Measurements from ENCODE around the gene PMFBP1.

Gene PMFBP1

DNA sequence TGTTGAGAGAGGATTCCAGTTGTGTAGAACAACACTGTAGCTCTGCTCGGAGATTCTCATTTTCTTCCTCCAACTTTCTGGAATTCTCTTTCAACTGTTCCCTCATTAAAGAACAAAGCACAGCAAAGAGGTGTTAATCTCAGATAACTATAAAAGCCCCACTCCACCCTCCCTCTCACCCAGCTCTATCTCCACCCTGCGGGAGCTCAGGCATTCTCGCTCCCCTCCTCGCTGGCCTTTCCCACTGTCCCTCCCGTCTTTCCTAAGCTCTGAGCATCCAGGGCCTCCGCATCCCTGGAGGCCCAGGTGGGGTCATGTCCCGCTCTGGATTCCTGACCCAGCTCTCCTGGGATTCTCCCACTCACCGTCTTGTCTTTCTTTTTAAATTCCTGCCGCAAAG, 43.3 kb downstream of the PMFBP1 start:
- WGBS (ENCODE audit: extremely low coverage, insufficient coverage, insufficient read length), result no CpG with 5 or more reads among the region's 9 CpGs
- Histone ChIP-seq H4K8ac (ENCODE audit: low read depth, low read length) (no peak overlapping the region), H4K91ac (ENCODE audit: low read depth, low read length) (no peak overlapping the region)

DNA sequence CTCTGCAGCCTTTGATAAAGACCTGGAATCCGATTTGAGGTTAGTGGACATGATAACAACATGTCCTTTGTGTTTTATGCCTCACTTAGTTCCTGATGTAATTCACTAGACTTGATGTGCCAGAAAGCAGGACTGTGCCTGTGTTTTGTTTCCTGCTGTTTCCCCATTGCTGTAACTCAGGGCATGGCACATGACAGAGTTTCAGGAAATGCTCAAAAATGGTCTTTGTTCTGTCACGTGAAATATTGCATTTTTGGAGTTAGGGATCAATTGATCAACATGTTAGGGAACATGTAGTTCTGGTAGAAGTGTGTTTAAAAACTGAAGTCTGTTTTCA, 45.6 kb downstream of the PMFBP1 start:
- H3K36me3 ChIP-seq (ENCODE audit: control insufficient read depth in 1 of 2, insufficient read depth in 2 of 2, low read length in 2 of 2), result no peaks in the 10 kb centered on the region
- no CpG with 5 or more reads among the region's 2 CpGs for WGBS (ENCODE audit: extremely low coverage, insufficient coverage, insufficient read length)
- no peaks in the 10 kb centered on the region for H3K79me2 ChIP-seq (ENCODE audit: control insufficient read depth, insufficient read depth, low read length, poor library complexity)
- H4K91ac ChIP-seq (ENCODE audit: low read depth, low read length), result no peak overlapping the region
- H2BK5ac ChIP-seq (ENCODE audit: low read depth, low read length, poor library complexity), result no peak overlapping the region
- no peak overlapping the region for H2AK5ac ChIP-seq (ENCODE audit: low read length)
- no peak overlapping the region for H4K12ac ChIP-seq (ENCODE audit: low read depth, low read length)
- no peak overlapping the region for H4K8ac ChIP-seq (ENCODE audit: low read depth, low read length)
- no peak overlapping the region for H2BK120ac ChIP-seq (ENCODE audit: insufficient read depth, low read length, poor library complexity)
- no peak for DNase-seq
- H3K9me3 ChIP-seq (ENCODE audit: insufficient read depth, low read depth, low read length), result no peaks in the 10 kb centered on the region
- no peak overlapping the region for H3K9ac ChIP-seq (ENCODE audit: low read length)
- no peak overlapping the region for H2BK12ac ChIP-seq (ENCODE audit: low read length)
- H3K14ac ChIP-seq (ENCODE audit: low read length), result no peak overlapping the region
- H3K27me3 ChIP-seq (ENCODE audit: insufficient read depth, low read length), result no peaks in the 10 kb centered on the region
- no peak overlapping the region for H3K27ac ChIP-seq (ENCODE audit: low read depth, low read length)
- H3K18ac ChIP-seq (ENCODE audit: low read length), result no peak overlapping the region
- no peak overlapping the region for H2AFZ ChIP-seq (ENCODE audit: insufficient read depth, low read length, poor library complexity)
- no peaks in the 10 kb centered on the region for H3K79me1 ChIP-seq (ENCODE audit: low read length)
- H3K23ac ChIP-seq (ENCODE audit: low read length), result no peak overlapping the region
- H3K4me3 ChIP-seq (ENCODE audit: low read depth, low read length), result no peak overlapping the region
- no peak overlapping the region for H3K4ac ChIP-seq (ENCODE audit: low read depth, low read length)
- H3K4me2 ChIP-seq (ENCODE audit: low read length), result no peak overlapping the region
- H3K4me1 ChIP-seq (ENCODE audit: control insufficient read depth in 1 of 2, insufficient read depth in 2 of 2, low read length in 2 of 2), result no peaks in the 10 kb centered on the region

More for the DNA sequence above, 43.3 kb downstream of the PMFBP1 start:
- no peak for DNase-seq
- no peak overlapping the region for H3K9ac ChIP-seq (ENCODE audit: low read length)
- H3K4me3 ChIP-seq (ENCODE audit: low read depth, low read length), result no peak overlapping the region
- no peak overlapping the region for H3K27ac ChIP-seq (ENCODE audit: low read depth, low read length)
- no peak overlapping the region for H2AFZ ChIP-seq (ENCODE audit: insufficient read depth, low read length, poor library complexity)
- H3K27me3 ChIP-seq (ENCODE audit: insufficient read depth, low read length), result no peaks in the 10 kb centered on the region
- H2BK120ac ChIP-seq (ENCODE audit: insufficient read depth, low read length, poor library complexity), result no peak overlapping the region
- H3K4ac ChIP-seq (ENCODE audit: low read depth, low read length), result no peak overlapping the region
- no peak overlapping the region for H3K23ac ChIP-seq (ENCODE audit: low read length)
- no peak overlapping the region for H3K18ac ChIP-seq (ENCODE audit: low read length)
- no peak overlapping the region for H3K4me2 ChIP-seq (ENCODE audit: low read length)
- no peak overlapping the region for H2BK12ac ChIP-seq (ENCODE audit: low read length)
- no peaks in the 10 kb centered on the region for H3K4me1 ChIP-seq (ENCODE audit: control insufficient read depth in 1 of 2, insufficient read depth in 2 of 2, low read length in 2 of 2)
- H2BK5ac ChIP-seq (ENCODE audit: low read depth, low read length, poor library complexity), result no peak overlapping the region
- H3K36me3 ChIP-seq (ENCODE audit: control insufficient read depth in 1 of 2, insufficient read depth in 2 of 2, low read length in 2 of 2), result no peaks in the 10 kb centered on the region
- H3K79me2 ChIP-seq (ENCODE audit: control insufficient read depth, insufficient read depth, low read length, poor library complexity), result no peaks in the 10 kb centered on the region
- H3K79me1 ChIP-seq (ENCODE audit: low read length), result no peaks in the 10 kb centered on the region
- no peak overlapping the region for H4K12ac ChIP-seq (ENCODE audit: low read depth, low read length)
- no peak overlapping the region for H3K14ac ChIP-seq (ENCODE audit: low read length)
- H2AK5ac ChIP-seq (ENCODE audit: low read length), result no peak overlapping the region
- H3K9me3 ChIP-seq (ENCODE audit: insufficient read depth, low read depth, low read length), result no peaks in the 10 kb centered on the region

DNA sequence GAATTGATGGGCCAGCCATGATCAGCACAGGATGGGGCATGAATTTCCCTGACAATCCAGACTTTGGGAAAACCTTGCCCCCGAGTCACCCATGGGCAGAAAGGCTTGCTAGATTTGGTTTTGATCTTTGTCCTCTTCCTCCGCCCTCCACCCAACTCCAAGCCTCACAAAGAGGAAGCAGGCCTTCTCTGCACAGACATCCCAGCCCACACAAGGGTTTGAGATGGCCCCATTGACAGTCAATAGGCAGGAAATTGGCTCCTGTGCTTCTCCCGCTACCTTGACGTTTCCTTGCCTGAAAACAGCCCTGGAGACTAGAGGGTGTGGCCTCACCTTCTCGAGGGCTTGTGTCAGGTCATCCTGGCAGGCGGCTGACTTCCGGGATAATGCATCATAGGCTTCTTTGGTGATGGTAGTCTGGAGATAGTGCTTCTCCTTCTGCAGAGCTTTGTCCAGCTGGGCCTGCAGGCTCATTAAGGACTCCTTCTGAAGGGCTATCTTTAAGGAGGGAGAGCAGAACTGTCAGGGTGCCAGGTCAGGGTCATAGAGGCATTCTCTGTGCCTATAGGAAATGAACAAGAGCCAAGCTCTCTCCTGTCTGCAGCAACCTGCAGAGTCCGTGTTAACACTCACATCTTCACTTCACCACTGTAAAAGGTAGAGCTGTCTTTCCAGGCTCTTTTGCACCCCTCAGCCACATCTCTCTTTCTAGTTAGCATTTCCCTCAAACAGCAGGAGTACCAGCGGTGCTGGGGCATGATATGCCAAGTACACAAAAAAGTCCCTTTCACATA, 46.1 kb downstream of the PMFBP1 start:
- H2AFZ ChIP-seq (ENCODE audit: insufficient read depth, low read length, poor library complexity), result no peak overlapping the region
- DNase-seq, result peak in 1 of 2 donors; percentile 6
- H3K4me1 ChIP-seq (ENCODE audit: control insufficient read depth in 1 of 2, insufficient read depth in 2 of 2, low read length in 2 of 2), result no peaks in the 10 kb centered on the region
- no peak overlapping the region for H2BK120ac ChIP-seq (ENCODE audit: insufficient read depth, low read length, poor library complexity)
- H2BK12ac ChIP-seq (ENCODE audit: low read length), result no peak overlapping the region
- H3K9me3 ChIP-seq (ENCODE audit: insufficient read depth, low read depth, low read length), result no peaks in the 10 kb centered on the region
- no peak overlapping the region for H3K4ac ChIP-seq (ENCODE audit: low read depth, low read length)
- H2BK5ac ChIP-seq (ENCODE audit: low read depth, low read length, poor library complexity), result no peak overlapping the region
- no peaks in the 10 kb centered on the region for H3K79me2 ChIP-seq (ENCODE audit: control insufficient read depth, insufficient read depth, low read length, poor library complexity)
- H3K4me3 ChIP-seq (ENCODE audit: low read depth, low read length), result no peak overlapping the region
- no CpG with 5 or more reads among the region's 9 CpGs for WGBS (ENCODE audit: extremely low coverage, insufficient coverage, insufficient read length)
- H4K91ac ChIP-seq (ENCODE audit: low read depth, low read length), result no peak overlapping the region
- no peak overlapping the region for H3K4me2 ChIP-seq (ENCODE audit: low read length)
- H3K9ac ChIP-seq (ENCODE audit: low read length), result no peak overlapping the region
- H3K23ac ChIP-seq (ENCODE audit: low read length), result no peak overlapping the region
- H3K27me3 ChIP-seq (ENCODE audit: insufficient read depth, low read length), result no peaks in the 10 kb centered on the region
- H3K27ac ChIP-seq (ENCODE audit: low read depth, low read length), result no peak overlapping the region
- no peak overlapping the region for H3K14ac ChIP-seq (ENCODE audit: low read length)
- H3K79me1 ChIP-seq (ENCODE audit: low read length), result no peaks in the 10 kb centered on the region
- H2AK5ac ChIP-seq (ENCODE audit: low read length), result no peak overlapping the region
- H3K18ac ChIP-seq (ENCODE audit: low read length), result no peak overlapping the region
- no peaks in the 10 kb centered on the region for H3K36me3 ChIP-seq (ENCODE audit: control insufficient read depth in 1 of 2, insufficient read depth in 2 of 2, low read length in 2 of 2)
- H4K12ac ChIP-seq (ENCODE audit: low read depth, low read length), result no peak overlapping the region
- H4K8ac ChIP-seq (ENCODE audit: low read depth, low read length), result no peak overlapping the region

DNA sequence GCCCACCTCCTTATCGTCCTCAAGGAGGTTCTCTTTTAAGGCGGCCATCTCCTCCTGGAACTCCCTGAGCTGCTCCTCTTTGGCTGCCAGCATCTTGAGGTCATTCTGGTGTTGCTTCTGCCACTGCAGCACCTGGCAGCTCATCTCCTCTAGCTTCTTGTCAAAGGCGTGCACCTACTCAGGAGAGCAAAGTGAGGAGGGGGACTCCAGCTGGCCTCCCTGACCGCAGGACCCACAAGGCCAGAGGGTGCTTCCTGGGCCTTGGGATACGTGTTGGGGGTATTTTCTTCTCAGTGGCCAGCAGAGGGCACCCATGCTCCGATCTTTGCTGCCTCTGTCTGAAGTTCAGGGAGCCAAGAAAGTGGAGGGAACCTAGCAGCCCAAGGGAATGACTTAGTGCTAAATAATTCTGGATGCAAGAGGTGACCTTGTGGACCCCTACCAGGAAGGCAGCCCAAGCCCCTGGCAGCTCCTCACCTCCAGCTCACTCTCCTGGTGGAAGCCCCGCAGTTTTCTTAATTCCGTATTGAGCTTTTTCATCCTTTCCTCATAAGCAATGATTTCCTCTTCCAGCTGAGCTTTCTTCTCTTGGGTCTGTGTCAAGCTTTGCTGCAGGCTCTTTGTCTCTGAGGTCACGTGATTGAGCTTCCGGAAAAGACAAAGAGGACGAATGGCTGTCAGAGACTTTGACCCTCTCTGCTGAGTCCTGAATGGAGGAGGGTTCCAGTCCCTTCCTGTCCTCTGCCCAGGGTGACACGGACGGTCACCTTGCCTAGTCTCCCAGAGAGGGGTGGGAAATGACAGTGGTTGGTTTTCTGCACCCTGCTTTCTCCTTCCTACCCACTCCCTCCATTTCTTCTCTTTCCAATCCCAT, 47.0 kb downstream of the PMFBP1 start:
- H3K79me1 ChIP-seq (ENCODE audit: low read length), result no peaks in the 10 kb centered on the region
- H3K14ac ChIP-seq (ENCODE audit: low read length), result no peak overlapping the region
- H3K36me3 ChIP-seq (ENCODE audit: control insufficient read depth in 1 of 2, insufficient read depth in 2 of 2, low read length in 2 of 2), result no peaks in the 10 kb centered on the region
- no peak overlapping the region for H2BK120ac ChIP-seq (ENCODE audit: insufficient read depth, low read length, poor library complexity)
- H3K79me2 ChIP-seq (ENCODE audit: control insufficient read depth, insufficient read depth, low read length, poor library complexity), result no peaks in the 10 kb centered on the region
- no peak overlapping the region for H4K91ac ChIP-seq (ENCODE audit: low read depth, low read length)
- peak; percentile 49 to 76 for DNase-seq
- H3K9ac ChIP-seq (ENCODE audit: low read length), result no peak overlapping the region
- WGBS (ENCODE audit: extremely low coverage, insufficient coverage, insufficient read length), result no CpG with 5 or more reads among the region's 13 CpGs
- no peak overlapping the region for H2AK5ac ChIP-seq (ENCODE audit: low read length)
- no peak overlapping the region for H3K4ac ChIP-seq (ENCODE audit: low read depth, low read length)
- no peak overlapping the region for H3K18ac ChIP-seq (ENCODE audit: low read length)
- no peaks in the 10 kb centered on the region for H3K27me3 ChIP-seq (ENCODE audit: insufficient read depth, low read length)
- no peak overlapping the region for H4K12ac ChIP-seq (ENCODE audit: low read depth, low read length)
- no peaks in the 10 kb centered on the region for H3K4me1 ChIP-seq (ENCODE audit: control insufficient read depth in 1 of 2, insufficient read depth in 2 of 2, low read length in 2 of 2)
- no peak overlapping the region for H2BK12ac ChIP-seq (ENCODE audit: low read length)
- no peak overlapping the region for H3K23ac ChIP-seq (ENCODE audit: low read length)
- H3K4me2 ChIP-seq (ENCODE audit: low read length), result no peak overlapping the region
- H3K4me3 ChIP-seq (ENCODE audit: low read depth, low read length), result no peak overlapping the region
- H2AFZ ChIP-seq (ENCODE audit: insufficient read depth, low read length, poor library complexity), result no peak overlapping the region
- H3K27ac ChIP-seq (ENCODE audit: low read depth, low read length), result no peak overlapping the region
- H4K8ac ChIP-seq (ENCODE audit: low read depth, low read length), result no peak overlapping the region
- H3K9me3 ChIP-seq (ENCODE audit: insufficient read depth, low read depth, low read length), result no peaks in the 10 kb centered on the region
- H2BK5ac ChIP-seq (ENCODE audit: low read depth, low read length, poor library complexity), result no peak overlapping the region
